Endothelial cell of umbilical vein (primary cell): ENCODE results near the gene PIP4K2C.

Source experiments
- CTCF ChIP-seq, 2 donors: IDR thresholded peaks; 1 replicate in 1 of 2; 2 replicates in 1 of 2; pipeline ENCODE4 v1.5.1; 2011; ENCODE audit warnings: low read length in 2 of 2, mild to moderate bottlenecking in 2 of 2, moderate library complexity in 2 of 2, control low read depth in 1 of 2, inconsistent platforms in 1 of 2, low read depth in 1 of 2; ENCODE audit not compliant: insufficient read depth in 1 of 2; ENCODE audit errors: extremely low read depth in 1 of 2
- FOS ChIP-seq: IDR thresholded peaks from 2 replicates; pipeline ENCODE4 v1.6.1; 2011; ENCODE audit warnings: mild to moderate bottlenecking, low read length, moderate library complexity, borderline replicate concordance; ENCODE audit not compliant: insufficient read depth
- JUN ChIP-seq: IDR thresholded peaks from 2 replicates; pipeline ENCODE4 v1.6.1; 2011; ENCODE audit warnings: borderline replicate concordance, low read depth; ENCODE audit not compliant: insufficient read length, insufficient read depth
- MAX ChIP-seq: IDR thresholded peaks from 2 replicates; pipeline ENCODE4 v1.6.1; 2011; ENCODE audit not compliant: insufficient read depth, insufficient read length
- POLR2A ChIP-seq: IDR thresholded peaks from 2 replicates; pipeline ENCODE4 v1.6.1; 2012; ENCODE audit warnings: low read depth, mild to moderate bottlenecking, control low read depth, low read length
- POLR2AphosphoS5 ChIP-seq: IDR thresholded peaks from 2 replicates; pipeline ENCODE4 v1.6.1; 2012; ENCODE audit warnings: low read depth, mild to moderate bottlenecking, control low read depth, low read length, moderate library complexity; ENCODE audit not compliant: insufficient read depth

- no peak for TF ChIP-seq JUN
- TF ChIP-seq POLR2AphosphoS5 = no peak
- no peak for TF ChIP-seq CTCF (IDR thresholded peaks at IDR 0.05; ENCODE audit: extremely low read depth in 1 of 2, insufficient read depth in 1 of 2, low read depth in 1 of 2, low read length in 2 of 2)
- no peak for TF ChIP-seq MAX
- TF ChIP-seq POLR2A = peak; percentile 35
- no peak for TF ChIP-seq FOS
These were observed at the start of gene PIP4K2C for GRCh38 chr12:57590864-57591781.
